OCI-LY1 (cell line): ENCODE results near the gene DPP9.
A peak's percentile ranks its signal among the peaks of the same experiment; 100 is the strongest.

Experiments used
- H2AFZ ChIP-seq: fragments of 200-600 bp; sonication (generic), shearing (Covaris generic); 2 replicates; pipeline ENCODE4 v1.6.0; 2014; ENCODE audit warnings: antibody characterized with exemption, mild to moderate bottlenecking, low read length
- H3F3A ChIP-seq: fragments of 200-600 bp; sonication (generic), shearing (Covaris generic); 2 replicates; pipeline ENCODE4 v1.6.0; 2014; ENCODE audit warnings: mild to moderate bottlenecking, antibody characterized with exemption, low read length, moderate library complexity; ENCODE audit not compliant: insufficient read depth
- H3K27ac ChIP-seq: fragments of 200-600 bp; sonication (generic); 2 replicates; pipeline ENCODE4 v1.5.1; 2014; ENCODE audit warnings: low read length, mixed run types, mild to moderate bottlenecking, low read depth; ENCODE audit not compliant: poor library complexity, severe bottlenecking
- H3K27me3 ChIP-seq: fragments of 200-600 bp; sonication (generic); 2 replicates; pipeline ENCODE4 v1.6.0; 2014; ENCODE audit warnings: antibody characterized with exemption, mild to moderate bottlenecking, low read length, moderate library complexity; ENCODE audit not compliant: insufficient read depth
- H3K36me3 ChIP-seq: fragments of 200-600 bp; sonication (generic); 2 replicates; pipeline ENCODE4 v1.6.1; 2014; ENCODE audit warnings: mild to moderate bottlenecking, antibody characterized with exemption, low read length, moderate library complexity, mixed read lengths; ENCODE audit not compliant: insufficient read depth
- H3K4me1 ChIP-seq: fragments of 200-600 bp; sonication (generic); 2 replicates; pipeline ENCODE4 v1.5.1; 2014; ENCODE audit warnings: mild to moderate bottlenecking, low read length, moderate library complexity; ENCODE audit not compliant: insufficient read depth, severe bottlenecking
- H3K4me2 ChIP-seq: fragments of 200-600 bp; sonication (generic), shearing (Covaris generic); 2 replicates; pipeline ENCODE4 v1.6.1; 2014; ENCODE audit warnings: low read length
- H3K4me3 ChIP-seq: fragments of 200-600 bp; sonication (generic); 2 replicates; pipeline ENCODE4 v1.5.1; 2014; ENCODE audit warnings: low read length, low read depth, mild to moderate bottlenecking, mixed read lengths; ENCODE audit not compliant: poor library complexity, severe bottlenecking
- H3K79me2 ChIP-seq: fragments of 200-600 bp; shearing (Covaris generic); 2 replicates; pipeline ENCODE4 v1.6.1; 2016; ENCODE audit warnings: mixed run types, low read length, mixed read lengths; ENCODE audit not compliant: insufficient read depth
- H3K9ac ChIP-seq: fragments of 200-600 bp; sonication (generic), shearing (Covaris generic); 2 replicates; pipeline ENCODE4 v1.6.1; 2014; ENCODE audit warnings: mild to moderate bottlenecking, low read length, mixed read lengths
- H3K9me2 ChIP-seq: fragments of 200-600 bp; sonication (generic), shearing (Covaris generic); 2 replicates; pipeline ENCODE4 v1.6.1; 2014; ENCODE audit warnings: low read depth, mild to moderate bottlenecking, low read length, mixed read lengths
- H3K9me3 ChIP-seq: fragments of 200-600 bp; shearing (Covaris generic); 2 replicates; pipeline ENCODE4 v1.6.1; 2014; ENCODE audit warnings: low read length, mixed read lengths
- H4K20me1 ChIP-seq: fragments of 200-600 bp; sonication (generic), shearing (Covaris generic); 2 replicates; pipeline ENCODE4 v1.6.0; 2016; ENCODE audit warnings: mild to moderate bottlenecking, low read length; ENCODE audit not compliant: insufficient read depth
- CTCF ChIP-seq: fragments of 200-600 bp; sonication (generic), shearing (Covaris generic); IDR thresholded peaks from 2 replicates; pipeline ENCODE4 v1.5.1; 2017; ENCODE audit warnings: mild to moderate bottlenecking, antibody characterized with exemption, low read length, moderate library complexity, mixed read lengths
- EZH2 ChIP-seq: fragments of 200-600 bp; sonication (generic), shearing (Covaris generic); IDR thresholded peaks from 2 replicates; pipeline ENCODE4 v1.8.0; 2017; ENCODE audit warnings: borderline replicate concordance, mixed run types, mild to moderate bottlenecking, antibody characterized with exemption, low read length, moderate library complexity, mixed read lengths

Gene DPP9

GRCh38 chr19:4638317-4638716, 85.3 kb downstream of the DPP9 start:
- Histone ChIP-seq H3K79me2 (no peaks in the 10 kb centered on the region), H2AFZ (no peak overlapping the region), H3K9me2 (no peaks in the 10 kb centered on the region), H3K9me3 (no peaks in the 10 kb centered on the region), H3K4me3 (peak overlapping the region; percentile 49), H3K4me2 (peak overlapping the region; percentile 74), H4K20me1 (no peaks in the 10 kb centered on the region), H3K27ac (peak overlapping the region; percentile 86), H3K4me1 (peaks cover 43% of the 10 kb centered on the region), H3F3A (no peaks in the 10 kb centered on the region), H3K36me3 (no peaks in the 10 kb centered on the region), H3K27me3 (no peaks in the 10 kb centered on the region), H3K9ac (peak overlapping the region; percentile 66; the same call in 1 of the 2 replicates)
- no peak for TF ChIP-seq EZH2
- TF ChIP-seq CTCF, result no peak

- peaks cover 38% of the 10 kb centered on the region for H3K4me1 ChIP-seq
- peak overlapping the region; percentile 50 for H3K4me3 ChIP-seq
- H3K27me3 ChIP-seq, result no peaks in the 10 kb centered on the region
- peak overlapping the region; percentile 81 for H3K4me2 ChIP-seq
- H3K9me2 ChIP-seq, result no peaks in the 10 kb centered on the region
- no peaks in the 10 kb centered on the region for H3K9me3 ChIP-seq
- peak overlapping the region; percentile 48; the same call in 1 of the 2 replicates for H3K9ac ChIP-seq
- H3K36me3 ChIP-seq, result no peaks in the 10 kb centered on the region
- H4K20me1 ChIP-seq, result no peaks in the 10 kb centered on the region
- H3F3A ChIP-seq, result no peaks in the 10 kb centered on the region
- no peak overlapping the region for H2AFZ ChIP-seq
- no peaks in the 10 kb centered on the region for H3K79me2 ChIP-seq
- no peak overlapping the region for H3K27ac ChIP-seq
- TF ChIP-seq CTCF (no peak), EZH2 (no peak)
Observed at GRCh38 chr19:4636761-4637160, 86.9 kb downstream of the DPP9 start.

- peaks cover 35% of the 10 kb centered on the region for H3K4me1 ChIP-seq
Observed at GRCh38 chr19:4636151-4636717, 87.4 kb downstream of the DPP9 start.

More at GRCh38 chr19:4636151-4636717, 87.4 kb downstream of the DPP9 start:
- TF ChIP-seq EZH2 (no peak), CTCF (peak; percentile 82)
- Histone ChIP-seq H3K27ac (no peak overlapping the region), H3K4me2 (peak overlapping the region; percentile 81), H2AFZ (no peak overlapping the region), H3K27me3 (no peaks in the 10 kb centered on the region), H4K20me1 (no peaks in the 10 kb centered on the region), H3K9ac (peak overlapping the region; percentile 57; the same call in 1 of the 2 replicates), H3K36me3 (no peaks in the 10 kb centered on the region), H3F3A (no peaks in the 10 kb centered on the region), H3K4me3 (peak overlapping the region; percentile 50), H3K79me2 (no peaks in the 10 kb centered on the region), H3K9me3 (no peaks in the 10 kb centered on the region), H3K9me2 (no peaks in the 10 kb centered on the region)
